Measurements from ENCODE around the gene TNS1. TPM values are rescaled to one million over a fixed set of nuclear protein-coding genes. Genes with fewer than 3 reads are reported as not detected.

The TNS1 gene
- total RNA-seq, 3 donors from 2014 or later (not counting 1 experiment from before 2014, with no cell fraction given): 1.1 to 3.0 (median 2.1) TPM

GRCh38 chr2:218040883-218041282, 38.1 kb upstream of the TNS1 start:
- H3K27me3 ChIP-seq (ENCODE audit: control insufficient read depth, insufficient read depth, low read length): peaks cover 2% of the 10 kb centered on the region
- DNase-seq: no peak
- no peak for ATAC-seq
- WGBS (ENCODE audit: insufficient coverage): 100% methylated on average over 1 of the region's 2 CpGs
- H3K9me3 ChIP-seq (ENCODE audit: control insufficient read depth, insufficient read depth, low read length): no peaks in the 10 kb centered on the region
- peaks cover 34 to 56% of the 10 kb centered on the region in 2 donors for H3K27me3 Mint-ChIP-seq (ENCODE audit: low read depth in 2 of 2)
- H3K9me3 Mint-ChIP-seq: peaks cover 0 to 2% of the 10 kb centered on the region in 2 donors
- H3K36me3 ChIP-seq (ENCODE audit: control insufficient read depth, insufficient read depth, low read length): no peaks in the 10 kb centered on the region
- H3K4me1 ChIP-seq (ENCODE audit: control insufficient read depth, insufficient read depth, low read length): peaks cover under 1% of the 10 kb centered on the region
- no peak overlapping the region for H3K4me3 Mint-ChIP-seq
- H3K27ac ChIP-seq (ENCODE audit: low read length): no peak overlapping the region
- intact Hi-C loops (cut with micrococcal nuclease): no loop called here
- H3K36me3 Mint-ChIP-seq: no peaks in the 10 kb centered on the region
- H3K4me3 ChIP-seq (ENCODE audit: low read length): no peak overlapping the region
- peaks cover 7 to 13% of the 10 kb centered on the region in 2 donors for H3K4me1 Mint-ChIP-seq
- TF ChIP-seq CTCF (IDR thresholded peaks at IDR 0.05): no peak
- no peak overlapping the region for H3K27ac Mint-ChIP-seq

- Mint-ChIP-seq H3K36me3 (no peaks in the 10 kb centered on the region), H3K4me1 (peaks cover 7 to 22% of the 10 kb centered on the region in 2 donors), H3K9me3 (no peaks in the 10 kb centered on the region), H3K27me3 (ENCODE audit: low read depth in 2 of 2) (peaks cover 34 to 56% of the 10 kb centered on the region in 2 donors), H3K4me3 (no peak overlapping the region), H3K27ac (no peak overlapping the region)
- H3K36me3 ChIP-seq (ENCODE audit: control insufficient read depth, insufficient read depth, low read length): no peaks in the 10 kb centered on the region
- no peak for ATAC-seq
- no peak overlapping the region for H3K4me3 ChIP-seq (ENCODE audit: low read length)
- H3K27ac ChIP-seq (ENCODE audit: low read length): no peak overlapping the region
- intact Hi-C loops (cut with micrococcal nuclease): no loop called here
- peaks cover 18% of the 10 kb centered on the region for H3K4me1 ChIP-seq (ENCODE audit: control insufficient read depth, insufficient read depth, low read length)
- H3K9me3 ChIP-seq (ENCODE audit: control insufficient read depth, insufficient read depth, low read length): no peaks in the 10 kb centered on the region
- peaks cover 2% of the 10 kb centered on the region for H3K27me3 ChIP-seq (ENCODE audit: control insufficient read depth, insufficient read depth, low read length)
- no peak for DNase-seq
- 34% methylated on average over 2 of the region's 2 CpGs for WGBS (ENCODE audit: insufficient coverage)
- no peak for TF ChIP-seq CTCF (IDR thresholded peaks at IDR 0.05)
These were observed 36.4 kb upstream of the TNS1 start for GRCh38 chr2:218039171-218039570.

- ATAC-seq (peak; percentile 43 to 63 (median 44)), DNase-seq (peak in 1 of 2 donors; percentile 15)
- H3K27ac ChIP-seq (ENCODE audit: low read length): no peak overlapping the region
- Mint-ChIP-seq H3K4me1 (peaks cover 7 to 25% of the 10 kb centered on the region in 2 donors), H3K4me3 (no peak overlapping the region), H3K27me3 (ENCODE audit: low read depth in 2 of 2) (peaks cover 31 to 42% of the 10 kb centered on the region in 2 donors), H3K9me3 (no peaks in the 10 kb centered on the region), H3K36me3 (no peaks in the 10 kb centered on the region), H3K27ac (peak overlapping the region in 1 of 2 donors; percentile 31)
- 75% methylated on average over 5 of the region's 5 CpGs for WGBS (ENCODE audit: insufficient coverage)
- H3K36me3 ChIP-seq (ENCODE audit: control insufficient read depth, insufficient read depth, low read length): no peaks in the 10 kb centered on the region
- no peak for TF ChIP-seq CTCF (IDR thresholded peaks at IDR 0.05)
- no peak overlapping the region for H3K4me3 ChIP-seq (ENCODE audit: low read length)
- H3K27me3 ChIP-seq (ENCODE audit: control insufficient read depth, insufficient read depth, low read length): peaks cover 2% of the 10 kb centered on the region
- intact Hi-C loops (cut with micrococcal nuclease): no loop called here
- peaks cover 21% of the 10 kb centered on the region for H3K4me1 ChIP-seq (ENCODE audit: control insufficient read depth, insufficient read depth, low read length)
- H3K9me3 ChIP-seq (ENCODE audit: control insufficient read depth, insufficient read depth, low read length): no peaks in the 10 kb centered on the region
These were observed 33.6 kb upstream of the TNS1 start for GRCh38 chr2:218036371-218036770.

- Histone ChIP-seq H3K4me1 (ENCODE audit: control insufficient read depth, insufficient read depth, low read length) (peaks cover 21% of the 10 kb centered on the region), H3K27me3 (ENCODE audit: control insufficient read depth, insufficient read depth, low read length) (peaks cover 2% of the 10 kb centered on the region), H3K4me3 (ENCODE audit: low read length) (no peak overlapping the region), H3K27ac (ENCODE audit: low read length) (no peak overlapping the region), H3K36me3 (ENCODE audit: control insufficient read depth, insufficient read depth, low read length) (no peaks in the 10 kb centered on the region), H3K9me3 (ENCODE audit: control insufficient read depth, insufficient read depth, low read length) (no peaks in the 10 kb centered on the region)
- Mint-ChIP-seq H3K4me1 (peaks cover 7 to 25% of the 10 kb centered on the region in 2 donors), H3K9me3 (no peaks in the 10 kb centered on the region), H3K4me3 (peak overlapping the region; percentile 10), H3K27ac (peak overlapping the region in 1 of 2 donors; percentile 65), H3K36me3 (no peaks in the 10 kb centered on the region), H3K27me3 (ENCODE audit: low read depth in 2 of 2) (peaks cover 25 to 34% of the 10 kb centered on the region in 2 donors)
- WGBS (ENCODE audit: insufficient coverage): 81% methylated on average over 11 of the region's 12 CpGs
- intact Hi-C loops (cut with micrococcal nuclease): no loop called here
- ATAC-seq: no peak
- DNase-seq: no peak
- TF ChIP-seq CTCF (IDR thresholded peaks at IDR 0.05): no peak
These were observed 32.8 kb upstream of the TNS1 start for GRCh38 chr2:218035463-218036100.
